SK-N-SH treated with all-trans-retinoic acid at 6 μM for 48 hours (cell line): ENCODE results near the gene SH3RF2.

Source experiments
- ATAC-seq: fragments of 200-7000 bp; cut with Tn5 transposase; 3 replicates; pipeline ENCODE4 v1.9.1; 2020; ENCODE audit warnings: mild to moderate bottlenecking, moderate library complexity
- CSDC2 ChIP-seq: fragments of 250-450 bp; sonication (Bioruptor Pico); IDR thresholded peaks from 2 replicates; pipeline ENCODE4 v1.5.0; 2020; ENCODE audit warnings: mild to moderate bottlenecking, moderate library complexity
- GLIS3 ChIP-seq: fragments of 250-450 bp; sonication (Bioruptor Pico); IDR thresholded peaks from 2 replicates; pipeline ENCODE4 v1.5.0; 2020; ENCODE audit warnings: mild to moderate bottlenecking, moderate library complexity
- ISL1 ChIP-seq: fragments of 250-450 bp; sonication (Bioruptor Pico); IDR thresholded peaks from 2 replicates; pipeline ENCODE4 v2.1.2; 2022; ENCODE audit warnings: mild to moderate bottlenecking, moderate library complexity
- PPARA ChIP-seq: fragments of 250-450 bp; sonication (Bioruptor Pico); IDR thresholded peaks from 2 replicates; pipeline ENCODE4 v1.5.0; 2020; ENCODE audit warnings: mild to moderate bottlenecking, borderline replicate concordance
- RARB ChIP-seq: fragments of 250-450 bp; sonication (Bioruptor Pico); IDR thresholded peaks from 2 replicates; pipeline ENCODE4 v1.8.0; 2021; ENCODE audit warnings: mild to moderate bottlenecking, moderate library complexity
- SNAI2 ChIP-seq: fragments of 250-450 bp; sonication (Bioruptor Pico); IDR thresholded peaks from 2 replicates; pipeline ENCODE4 v1.5.0; 2020; ENCODE audit warnings: mild to moderate bottlenecking, moderate library complexity
- TCF4 ChIP-seq: fragments of 250-450 bp; sonication (Bioruptor Pico); IDR thresholded peaks from 2 replicates; pipeline ENCODE4 v1.8.0; 2021; ENCODE audit warnings: mild to moderate bottlenecking, moderate library complexity, borderline replicate concordance
- TOX ChIP-seq: fragments of 250-450 bp; sonication (Bioruptor Pico); IDR thresholded peaks from 2 replicates; pipeline ENCODE4 v1.8.0; 2021; ENCODE audit warnings: mild to moderate bottlenecking, moderate library complexity, borderline replicate concordance
- ZC3H10 ChIP-seq: fragments of 250-450 bp; sonication (Bioruptor Pico); IDR thresholded peaks from 2 replicates; pipeline ENCODE4 v1.5.1; 2021; ENCODE audit warnings: mild to moderate bottlenecking, moderate library complexity
- ZFP3 ChIP-seq: fragments of 250-450 bp; sonication (Bioruptor Pico); IDR thresholded peaks from 2 replicates; pipeline ENCODE4 v1.5.0; 2020; ENCODE audit warnings: mild to moderate bottlenecking, moderate library complexity
- ZFP30 ChIP-seq: fragments of 450-650 bp; formaldehyde crosslinking; IDR thresholded peaks from 2 replicates; pipeline ENCODE4 v1.5.0; 2022; ENCODE audit warnings: mild to moderate bottlenecking, moderate library complexity
- ZNF70 ChIP-seq: fragments of 450-650 bp; formaldehyde crosslinking; IDR thresholded peaks from 2 replicates; pipeline ENCODE4 v1.5.0; 2020; ENCODE audit warnings: mild to moderate bottlenecking, moderate library complexity
- ZNF8 ChIP-seq: fragments of 450-650 bp; formaldehyde crosslinking; IDR thresholded peaks from 2 replicates; pipeline ENCODE4 v1.5.0; 2020; ENCODE audit warnings: mild to moderate bottlenecking, moderate library complexity
- TF ChIP-seq, protein P1 (sequence below): fragments of 250-450 bp; sonication (Bioruptor Pico); IDR thresholded peaks from 2 replicates; pipeline ENCODE4 v1.8.0; 2020; ENCODE audit warnings: mild to moderate bottlenecking, moderate library complexity, borderline replicate concordance
- TF ChIP-seq, protein P2 (sequence below): fragments of 250-450 bp; sonication (Bioruptor Pico); IDR thresholded peaks from 2 replicates; pipeline ENCODE4 v1.8.0; 2021; ENCODE audit warnings: low read depth, mild to moderate bottlenecking, moderate library complexity, borderline replicate concordance
- TF ChIP-seq, protein P3 (sequence below): fragments of 250-450 bp; sonication (Bioruptor Pico); IDR thresholded peaks from 2 replicates; pipeline ENCODE4 v1.5.1; 2021; ENCODE audit warnings: mild to moderate bottlenecking, moderate library complexity
- TF ChIP-seq, protein P4 (sequence below): fragments of 250-450 bp; sonication (Bioruptor Pico); IDR thresholded peaks from 2 replicates; pipeline ENCODE4 v1.5.1; 2020; ENCODE audit warnings: low read depth, mild to moderate bottlenecking, moderate library complexity
- TF ChIP-seq, protein P5 (sequence below): fragments of 250-450 bp; sonication (Bioruptor Pico); IDR thresholded peaks from 2 replicates; pipeline ENCODE4 v1.5.0; 2020; ENCODE audit warnings: mild to moderate bottlenecking, moderate library complexity

Gene SH3RF2

DNA sequence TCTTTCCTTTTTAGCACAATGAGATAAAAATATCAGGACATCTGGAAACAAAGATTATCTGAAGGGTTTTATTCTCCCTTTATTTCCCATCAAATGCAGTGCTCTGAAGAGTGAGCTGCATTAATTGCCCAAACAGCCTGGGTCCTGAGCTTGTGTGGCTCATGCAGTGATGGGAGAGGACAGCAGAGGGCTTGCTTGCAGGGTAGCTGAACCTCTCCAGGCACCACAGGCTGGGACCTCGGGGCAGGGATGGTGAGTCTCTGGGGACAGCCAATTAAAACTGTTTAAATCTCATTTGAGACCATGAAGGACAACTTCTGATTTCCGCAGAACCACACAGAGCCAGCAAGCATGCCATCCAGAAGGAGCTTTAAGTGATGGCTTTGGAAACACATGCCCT is 97.7 kb downstream of the SH3RF2 start (continued):
- TF ChIP-seq, protein P1, sequence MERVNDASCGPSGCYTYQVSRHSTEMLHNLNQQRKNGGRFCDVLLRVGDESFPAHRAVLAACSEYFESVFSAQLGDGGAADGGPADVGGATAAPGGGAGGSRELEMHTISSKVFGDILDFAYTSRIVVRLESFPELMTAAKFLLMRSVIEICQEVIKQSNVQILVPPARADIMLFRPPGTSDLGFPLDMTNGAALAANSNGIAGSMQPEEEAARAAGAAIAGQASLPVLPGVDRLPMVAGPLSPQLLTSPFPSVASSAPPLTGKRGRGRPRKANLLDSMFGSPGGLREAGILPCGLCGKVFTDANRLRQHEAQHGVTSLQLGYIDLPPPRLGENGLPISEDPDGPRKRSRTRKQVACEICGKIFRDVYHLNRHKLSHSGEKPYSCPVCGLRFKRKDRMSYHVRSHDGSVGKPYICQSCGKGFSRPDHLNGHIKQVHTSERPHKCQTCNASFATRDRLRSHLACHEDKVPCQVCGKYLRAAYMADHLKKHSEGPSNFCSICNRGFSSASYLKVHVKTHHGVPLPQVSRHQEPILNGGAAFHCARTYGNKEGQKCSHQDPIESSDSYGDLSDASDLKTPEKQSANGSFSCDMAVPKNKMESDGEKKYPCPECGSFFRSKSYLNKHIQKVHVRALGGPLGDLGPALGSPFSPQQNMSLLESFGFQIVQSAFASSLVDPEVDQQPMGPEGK: no peak
- TF ChIP-seq GLIS3 (CRISPR knock-in tag) (no peak), ZNF8 (CRISPR knock-in tag) (no peak), ZFP3 (CRISPR knock-in tag) (no peak)

DNA sequence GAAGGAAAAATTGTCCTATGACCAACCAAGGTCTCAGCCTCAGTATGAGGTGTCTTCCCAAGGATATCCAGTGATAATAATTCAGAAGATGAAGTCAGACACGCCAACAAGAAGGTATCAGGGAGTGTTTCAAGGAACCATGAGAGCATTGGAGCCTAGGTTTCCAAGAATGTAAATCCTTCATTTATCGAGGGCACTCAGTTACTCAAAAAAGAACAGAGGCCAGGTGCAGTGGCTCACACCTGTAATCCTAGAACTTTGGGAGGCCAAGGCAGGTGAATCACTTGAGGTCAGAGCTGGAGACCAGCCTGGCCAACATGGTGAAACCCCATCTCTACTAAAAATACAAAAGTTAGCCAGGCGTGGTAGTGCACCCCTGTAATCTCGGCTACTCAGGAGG is 98.2 kb downstream of the SH3RF2 start:
- no peak for TF ChIP-seq PPARA
- TF ChIP-seq, protein P2, sequence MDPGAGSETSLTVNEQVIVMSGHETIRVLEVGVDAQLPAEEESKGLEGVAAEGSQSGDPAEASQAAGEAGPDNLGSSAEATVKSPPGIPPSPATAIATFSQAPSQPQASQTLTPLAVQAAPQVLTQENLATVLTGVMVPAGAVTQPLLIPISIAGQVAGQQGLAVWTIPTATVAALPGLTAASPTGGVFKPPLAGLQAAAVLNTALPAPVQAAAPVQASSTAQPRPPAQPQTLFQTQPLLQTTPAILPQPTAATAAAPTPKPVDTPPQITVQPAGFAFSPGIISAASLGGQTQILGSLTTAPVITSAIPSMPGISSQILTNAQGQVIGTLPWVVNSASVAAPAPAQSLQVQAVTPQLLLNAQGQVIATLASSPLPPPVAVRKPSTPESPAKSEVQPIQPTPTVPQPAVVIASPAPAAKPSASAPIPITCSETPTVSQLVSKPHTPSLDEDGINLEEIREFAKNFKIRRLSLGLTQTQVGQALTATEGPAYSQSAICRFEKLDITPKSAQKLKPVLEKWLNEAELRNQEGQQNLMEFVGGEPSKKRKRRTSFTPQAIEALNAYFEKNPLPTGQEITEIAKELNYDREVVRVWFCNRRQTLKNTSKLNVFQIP (CRISPR knock-in tag): no peak
- TF ChIP-seq TOX (CRISPR knock-in tag): no peak
- TF ChIP-seq, protein P3, sequence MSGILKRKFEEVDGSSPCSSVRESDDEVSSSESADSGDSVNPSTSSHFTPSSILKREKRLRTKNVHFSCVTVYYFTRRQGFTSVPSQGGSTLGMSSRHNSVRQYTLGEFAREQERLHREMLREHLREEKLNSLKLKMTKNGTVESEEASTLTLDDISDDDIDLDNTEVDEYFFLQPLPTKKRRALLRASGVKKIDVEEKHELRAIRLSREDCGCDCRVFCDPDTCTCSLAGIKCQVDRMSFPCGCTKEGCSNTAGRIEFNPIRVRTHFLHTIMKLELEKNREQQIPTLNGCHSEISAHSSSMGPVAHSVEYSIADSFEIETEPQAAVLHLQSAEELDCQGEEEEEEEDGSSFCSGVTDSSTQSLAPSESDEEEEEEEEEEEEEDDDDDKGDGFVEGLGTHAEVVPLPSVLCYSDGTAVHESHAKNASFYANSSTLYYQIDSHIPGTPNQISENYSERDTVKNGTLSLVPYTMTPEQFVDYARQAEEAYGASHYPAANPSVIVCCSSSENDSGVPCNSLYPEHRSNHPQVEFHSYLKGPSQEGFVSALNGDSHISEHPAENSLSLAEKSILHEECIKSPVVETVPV: no peak
- no peak for TF ChIP-seq ZC3H10 (CRISPR knock-in tag)
- no peak for TF ChIP-seq ZNF8 (CRISPR knock-in tag)
- TF ChIP-seq, protein P4, sequence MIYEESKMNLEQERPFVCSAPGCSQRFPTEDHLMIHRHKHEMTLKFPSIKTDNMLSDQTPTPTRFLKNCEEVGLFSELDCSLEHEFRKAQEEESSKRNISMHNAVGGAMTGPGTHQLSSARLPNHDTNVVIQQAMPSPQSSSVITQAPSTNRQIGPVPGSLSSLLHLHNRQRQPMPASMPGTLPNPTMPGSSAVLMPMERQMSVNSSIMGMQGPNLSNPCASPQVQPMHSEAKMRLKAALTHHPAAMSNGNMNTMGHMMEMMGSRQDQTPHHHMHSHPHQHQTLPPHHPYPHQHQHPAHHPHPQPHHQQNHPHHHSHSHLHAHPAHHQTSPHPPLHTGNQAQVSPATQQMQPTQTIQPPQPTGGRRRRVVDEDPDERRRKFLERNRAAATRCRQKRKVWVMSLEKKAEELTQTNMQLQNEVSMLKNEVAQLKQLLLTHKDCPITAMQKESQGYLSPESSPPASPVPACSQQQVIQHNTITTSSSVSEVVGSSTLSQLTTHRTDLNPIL (CRISPR knock-in tag): no peak
- TF ChIP-seq CSDC2: no peak
- TF ChIP-seq GLIS3 (CRISPR knock-in tag): no peak
- TF ChIP-seq, protein P5, sequence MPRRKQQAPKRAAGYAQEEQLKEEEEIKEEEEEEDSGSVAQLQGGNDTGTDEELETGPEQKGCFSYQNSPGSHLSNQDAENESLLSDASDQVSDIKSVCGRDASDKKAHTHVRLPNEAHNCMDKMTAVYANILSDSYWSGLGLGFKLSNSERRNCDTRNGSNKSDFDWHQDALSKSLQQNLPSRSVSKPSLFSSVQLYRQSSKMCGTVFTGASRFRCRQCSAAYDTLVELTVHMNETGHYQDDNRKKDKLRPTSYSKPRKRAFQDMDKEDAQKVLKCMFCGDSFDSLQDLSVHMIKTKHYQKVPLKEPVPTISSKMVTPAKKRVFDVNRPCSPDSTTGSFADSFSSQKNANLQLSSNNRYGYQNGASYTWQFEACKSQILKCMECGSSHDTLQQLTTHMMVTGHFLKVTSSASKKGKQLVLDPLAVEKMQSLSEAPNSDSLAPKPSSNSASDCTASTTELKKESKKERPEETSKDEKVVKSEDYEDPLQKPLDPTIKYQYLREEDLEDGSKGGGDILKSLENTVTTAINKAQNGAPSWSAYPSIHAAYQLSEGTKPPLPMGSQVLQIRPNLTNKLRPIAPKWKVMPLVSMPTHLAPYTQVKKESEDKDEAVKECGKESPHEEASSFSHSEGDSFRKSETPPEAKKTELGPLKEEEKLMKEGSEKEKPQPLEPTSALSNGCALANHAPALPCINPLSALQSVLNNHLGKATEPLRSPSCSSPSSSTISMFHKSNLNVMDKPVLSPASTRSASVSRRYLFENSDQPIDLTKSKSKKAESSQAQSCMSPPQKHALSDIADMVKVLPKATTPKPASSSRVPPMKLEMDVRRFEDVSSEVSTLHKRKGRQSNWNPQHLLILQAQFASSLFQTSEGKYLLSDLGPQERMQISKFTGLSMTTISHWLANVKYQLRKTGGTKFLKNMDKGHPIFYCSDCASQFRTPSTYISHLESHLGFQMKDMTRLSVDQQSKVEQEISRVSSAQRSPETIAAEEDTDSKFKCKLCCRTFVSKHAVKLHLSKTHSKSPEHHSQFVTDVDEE (CRISPR knock-in tag): no peak
- no peak for TF ChIP-seq TCF4
- TF ChIP-seq ZFP3 (CRISPR knock-in tag): no peak
- no peak for TF ChIP-seq ISL1 (CRISPR knock-in tag)
- TF ChIP-seq, all 23 proteins: peak for 0
- ATAC-seq: no peak

DNA sequence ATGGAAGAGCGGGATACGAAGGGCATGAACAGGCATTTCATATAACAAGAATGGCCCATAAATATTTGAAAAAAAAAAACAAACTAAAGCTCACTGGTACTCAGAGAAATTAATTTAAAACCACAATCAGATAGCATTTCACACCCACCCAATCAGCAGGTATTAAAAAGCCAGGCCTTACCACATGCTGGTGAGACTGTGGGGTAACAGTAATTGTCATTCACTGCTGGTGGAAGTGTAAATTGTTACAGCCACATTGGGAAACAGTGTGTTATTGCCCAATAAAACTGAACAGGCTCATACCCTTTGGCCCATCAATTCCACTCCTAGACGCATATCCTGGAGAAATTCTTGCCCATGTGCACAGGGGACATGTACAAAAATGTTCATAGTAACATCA is 103.0 kb downstream of the SH3RF2 start:
- no peak for ATAC-seq

More for the DNA sequence above, 103.0 kb downstream of the SH3RF2 start:
- TF ChIP-seq ZNF70 (CRISPR knock-in tag): no peak
- TF ChIP-seq GLIS3 (CRISPR knock-in tag): no peak
- no peak for TF ChIP-seq SNAI2
- TF ChIP-seq ZFP30: no peak
- TF ChIP-seq, protein P5 (CRISPR knock-in tag): no peak
- no peak for TF ChIP-seq ZFP3 (CRISPR knock-in tag)
- no peak for TF ChIP-seq PPARA
- no peak for TF ChIP-seq RARB (CRISPR knock-in tag)
